DOHH2 (cell line): ENCODE measurements around the gene MYLK.

Experiments
- H3F3A ChIP-seq: fragments of 200-600 bp; sonication (generic), shearing (Covaris generic); 2 replicates; pipeline ENCODE4 v1.6.0; 2016; ENCODE audit warnings: antibody characterized with exemption, mild to moderate bottlenecking; ENCODE audit not compliant: control insufficient read depth, insufficient read depth
- H3K27ac ChIP-seq: fragments of 200-600 bp; sonication (generic); 2 replicates; pipeline ENCODE4 v1.5.1; 2014; ENCODE audit warnings: low read depth, mild to moderate bottlenecking, low read length, moderate library complexity
- H3K27me3 ChIP-seq: fragments of 200-600 bp; sonication (generic); 2 replicates; pipeline ENCODE4 v1.6.1; 2014; ENCODE audit warnings: mild to moderate bottlenecking, low read length, mixed read lengths; ENCODE audit not compliant: control insufficient read depth
- H3K36me3 ChIP-seq: fragments of 200-600 bp; sonication (generic); 2 replicates; pipeline ENCODE4 v1.6.1; 2014; ENCODE audit warnings: mild to moderate bottlenecking, low read length, moderate library complexity, mixed read lengths; ENCODE audit not compliant: control insufficient read depth
- H3K4me1 ChIP-seq: fragments of 200-600 bp; sonication (generic); 2 replicates; pipeline ENCODE4 v1.6.1; 2014; ENCODE audit warnings: mild to moderate bottlenecking, low read length, mixed read lengths; ENCODE audit not compliant: control insufficient read depth
- H3K4me2 ChIP-seq: fragments of 200-600 bp; sonication (generic); 2 replicates; pipeline ENCODE4 v1.6.0; 2014; ENCODE audit warnings: mild to moderate bottlenecking, low read length, moderate library complexity
- H3K4me3 ChIP-seq: fragments of 200-600 bp; sonication (generic); 2 replicates; pipeline ENCODE4 v1.5.1; 2014; ENCODE audit warnings: mild to moderate bottlenecking, low read length, mixed read lengths
- H3K79me2 ChIP-seq: fragments of 200-600 bp; sonication (generic); 2 replicates; pipeline ENCODE4 v1.6.1; 2014; ENCODE audit warnings: mild to moderate bottlenecking, low read length, mixed read lengths; ENCODE audit not compliant: control insufficient read depth
- H3K9me2 ChIP-seq: fragments of 200-600 bp; sonication (generic); replicated peaks from 2 replicates; pipeline ENCODE4 v1.6.1; 2014; ENCODE audit warnings: mild to moderate bottlenecking, low read length, mixed read lengths; ENCODE audit not compliant: control insufficient read depth
- H3K9me3 ChIP-seq: fragments of 200-600 bp; sonication (generic); 2 replicates; pipeline ENCODE4 v1.6.1; 2014; ENCODE audit warnings: antibody characterized with exemption, low read length, mixed read lengths; ENCODE audit not compliant: control insufficient read depth, insufficient read depth
- H4K20me1 ChIP-seq: fragments of 200-600 bp; sonication (generic); 2 replicates; pipeline ENCODE4 v1.6.0; 2014; ENCODE audit warnings: low read depth, mild to moderate bottlenecking, antibody characterized with exemption, low read length, moderate library complexity; ENCODE audit not compliant: control insufficient read depth, insufficient read depth
- CTCF ChIP-seq: fragments of 200-600 bp; sonication (generic); IDR thresholded peaks from one replicate; pipeline ENCODE4 v1.5.1; 2014; ENCODE audit warnings: antibody characterized with exemption, mild to moderate bottlenecking, low read depth, low read length; ENCODE audit not compliant: poor library complexity, severe bottlenecking
- EZH2phosphoT487 ChIP-seq: fragments of 200-600 bp; sonication (generic); IDR thresholded peaks from 2 replicates; pipeline ENCODE4 v1.6.1; 2017; ENCODE audit warnings: borderline replicate concordance, mild to moderate bottlenecking, antibody characterized with exemption, low read length, moderate library complexity, mixed read lengths

Gene MYLK

GRCh38 chr3:123750659-123751420 lies 133.3 kb downstream of the MYLK start:
- no peaks in the 10 kb centered on the region for H3K36me3 ChIP-seq
- H3K9me3 ChIP-seq = no peaks in the 10 kb centered on the region
- H4K20me1 ChIP-seq = no peaks in the 10 kb centered on the region
- H3K9me2 ChIP-seq = no peaks in the 10 kb centered on the region
- no peaks in the 10 kb centered on the region for H3K79me2 ChIP-seq
- no peak overlapping the region for H3K27ac ChIP-seq
- no peaks in the 10 kb centered on the region for H3K4me1 ChIP-seq
- H3K4me2 ChIP-seq = no peak overlapping the region
- H3K4me3 ChIP-seq = no peak overlapping the region
- H3K27me3 ChIP-seq = no peaks in the 10 kb centered on the region
- no peaks in the 10 kb centered on the region for H3F3A ChIP-seq
- TF ChIP-seq CTCF (no peak), EZH2phosphoT487 (no peak)

- Histone ChIP-seq H3K27me3 (no peaks in the 10 kb centered on the region), H3K36me3 (no peaks in the 10 kb centered on the region)
- TF ChIP-seq EZH2phosphoT487 = no peak
- no peak for TF ChIP-seq CTCF
These were observed 133.9 kb downstream of the MYLK start for GRCh38 chr3:123750209-123750608.

GRCh38 chr3:123749711-123750110 lies 134.4 kb downstream of the MYLK start:
- Histone ChIP-seq H3K4me3 (no peak overlapping the region), H3K27ac (no peak overlapping the region), H3K36me3 (no peaks in the 10 kb centered on the region), H3K9me3 (no peaks in the 10 kb centered on the region), H3K79me2 (no peaks in the 10 kb centered on the region), H3K9me2 (no peaks in the 10 kb centered on the region), H3F3A (no peaks in the 10 kb centered on the region), H3K27me3 (no peaks in the 10 kb centered on the region), H3K4me1 (no peaks in the 10 kb centered on the region), H3K4me2 (no peak overlapping the region), H4K20me1 (no peaks in the 10 kb centered on the region)
- TF ChIP-seq CTCF = no peak
- TF ChIP-seq EZH2phosphoT487 = no peak

More at GRCh38 chr3:123750209-123750608, 133.9 kb downstream of the MYLK start:
- no peaks in the 10 kb centered on the region for H3K9me2 ChIP-seq
- H3F3A ChIP-seq = no peaks in the 10 kb centered on the region
- no peak overlapping the region for H3K4me3 ChIP-seq
- H3K79me2 ChIP-seq = no peaks in the 10 kb centered on the region
- no peak overlapping the region for H3K27ac ChIP-seq
- H4K20me1 ChIP-seq = no peaks in the 10 kb centered on the region
- no peaks in the 10 kb centered on the region for H3K9me3 ChIP-seq
- no peaks in the 10 kb centered on the region for H3K4me1 ChIP-seq
- no peak overlapping the region for H3K4me2 ChIP-seq
